ENCODE measurements around the gene CAMK2N1.
"Not testable (repeated sequence)": the region's sequence is repeated elsewhere in the genome, so short reads cannot be mapped to it uniquely, and the experiment has no call there.

The CAMK2N1 gene

GRCh38 chr1:20485527-20486456 is at the start of gene CAMK2N1:
TSS of gene CAMK2N1 (minus strand) at chr1:20486210. CDS start at chr1:20485379, 831 bp downstream.
- peak; percentile 63 for DNase-seq (ENCODE audit: low read depth)

GRCh38 chr1:20534659-20535417 is 48.8 kb upstream of the CAMK2N1 start:
- no peak for DNase-seq (ENCODE audit: low read depth)

- no peak for DNase-seq (ENCODE audit: low read depth)
Observed at GRCh38 chr1:20533635-20534034, 47.6 kb upstream of the CAMK2N1 start.

- DNase-seq (ENCODE audit: low read depth) = no peak
Observed at GRCh38 chr1:20530901-20531300, 44.9 kb upstream of the CAMK2N1 start.

GRCh38 chr1:20530306-20530705 is 44.3 kb upstream of the CAMK2N1 start:
- no peak for DNase-seq (ENCODE audit: low read depth)

GRCh38 chr1:20528221-20528620 is 42.2 kb upstream of the CAMK2N1 start:
- no peak for DNase-seq (ENCODE audit: low read depth)

- no peak for DNase-seq (ENCODE audit: low read depth)
Observed at GRCh38 chr1:20526267-20526666, 40.3 kb upstream of the CAMK2N1 start.

- peak; percentile 59 for DNase-seq (ENCODE audit: low read depth)
Observed at GRCh38 chr1:20521960-20522861, 36.2 kb upstream of the CAMK2N1 start.

- DNase-seq (ENCODE audit: low read depth) = not testable (repeated sequence)
Observed at GRCh38 chr1:20519609-20520262, 33.7 kb upstream of the CAMK2N1 start.

GRCh38 chr1:20511518-20512428 is 25.8 kb upstream of the CAMK2N1 start:
- no peak for DNase-seq (ENCODE audit: low read depth)

- DNase-seq (ENCODE audit: low read depth) = no peak
Observed at GRCh38 chr1:20508411-20508771, 22.4 kb upstream of the CAMK2N1 start.

- DNase-seq (ENCODE audit: low read depth) = peak; percentile 91
Observed at GRCh38 chr1:20507564-20508410, 21.8 kb upstream of the CAMK2N1 start, which contains the start of gene MUL1. TSS of gene MUL1 (minus strand) at chr1:20508151. CDS start at chr1:20508024, 127 bp downstream.

- no peak for DNase-seq (ENCODE audit: low read depth)
Observed at GRCh38 chr1:20507248-20507563, 21.2 kb upstream of the CAMK2N1 start.

- no peak for DNase-seq (ENCODE audit: low read depth)
Observed at GRCh38 chr1:20505488-20505887, 19.5 kb upstream of the CAMK2N1 start.

- DNase-seq (ENCODE audit: low read depth) = no peak
Observed at GRCh38 chr1:20500716-20501115, 14.7 kb upstream of the CAMK2N1 start.

GRCh38 chr1:20499718-20500117 is 13.7 kb upstream of the CAMK2N1 start:
- no peak for DNase-seq (ENCODE audit: low read depth)

GRCh38 chr1:20499105-20499504 is 13.1 kb upstream of the CAMK2N1 start:
- no peak for DNase-seq (ENCODE audit: low read depth)

GRCh38 chr1:20498116-20498515 is 12.1 kb upstream of the CAMK2N1 start:
- no peak for DNase-seq (ENCODE audit: low read depth)

- no peak for DNase-seq (ENCODE audit: low read depth)
Observed at GRCh38 chr1:20497506-20497905, 11.5 kb upstream of the CAMK2N1 start.
